Measurements from ENCODE around the gene MFSD11.
A peak's percentile ranks its signal among the peaks of the same experiment; 100 is the strongest.

DNA sequence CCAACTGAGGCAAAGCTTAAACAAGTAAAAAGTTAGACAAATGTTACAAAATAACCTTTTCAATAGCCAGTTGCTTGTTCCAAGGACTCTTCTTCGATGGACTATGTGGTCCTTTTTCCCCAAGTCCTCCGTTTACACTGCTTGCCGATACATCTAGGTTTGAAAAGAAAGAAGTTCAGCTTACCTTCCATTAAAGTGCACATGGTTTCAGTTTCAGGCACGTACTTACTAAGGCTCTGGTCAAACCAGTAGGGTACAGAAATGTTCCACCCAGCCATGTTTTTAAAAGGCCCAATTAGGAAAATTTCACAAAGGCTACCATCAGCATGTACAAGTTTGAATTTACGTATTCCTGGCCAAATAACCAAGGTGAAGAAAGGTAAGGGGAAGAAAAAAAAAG is 2.9 kb upstream of the MFSD11 start:
- TF ChIP-seq, protein P1, sequence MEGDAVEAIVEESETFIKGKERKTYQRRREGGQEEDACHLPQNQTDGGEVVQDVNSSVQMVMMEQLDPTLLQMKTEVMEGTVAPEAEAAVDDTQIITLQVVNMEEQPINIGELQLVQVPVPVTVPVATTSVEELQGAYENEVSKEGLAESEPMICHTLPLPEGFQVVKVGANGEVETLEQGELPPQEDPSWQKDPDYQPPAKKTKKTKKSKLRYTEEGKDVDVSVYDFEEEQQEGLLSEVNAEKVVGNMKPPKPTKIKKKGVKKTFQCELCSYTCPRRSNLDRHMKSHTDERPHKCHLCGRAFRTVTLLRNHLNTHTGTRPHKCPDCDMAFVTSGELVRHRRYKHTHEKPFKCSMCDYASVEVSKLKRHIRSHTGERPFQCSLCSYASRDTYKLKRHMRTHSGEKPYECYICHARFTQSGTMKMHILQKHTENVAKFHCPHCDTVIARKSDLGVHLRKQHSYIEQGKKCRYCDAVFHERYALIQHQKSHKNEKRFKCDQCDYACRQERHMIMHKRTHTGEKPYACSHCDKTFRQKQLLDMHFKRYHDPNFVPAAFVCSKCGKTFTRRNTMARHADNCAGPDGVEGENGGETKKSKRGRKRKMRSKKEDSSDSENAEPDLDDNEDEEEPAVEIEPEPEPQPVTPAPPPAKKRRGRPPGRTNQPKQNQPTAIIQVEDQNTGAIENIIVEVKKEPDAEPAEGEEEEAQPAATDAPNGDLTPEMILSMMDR (IDR thresholded peaks at IDR 0.05) = no peak
- peak in 1 of 3 donors; percentile 26 for TF ChIP-seq POLR2AphosphoS5 (IDR thresholded peaks at IDR 0.05)
- TF ChIP-seq POLR2A (IDR thresholded peaks at IDR 0.05) = no peak
